HepG2 (cell line): ENCODE data around the gene TPM3. TPM values are rescaled to one million over a fixed set of nuclear protein-coding genes. Genes with fewer than 3 reads are reported as not detected.

Source experiments
- FOXJ3 ChIP-seq: sonication (generic); formaldehyde crosslinking; IDR thresholded peaks from 2 replicates; pipeline ENCODE4 v1.4.0; 2020; ENCODE audit warnings: missing genetic modification reagents, mild to moderate bottlenecking, borderline replicate concordance
- HNF4A ChIP-seq: sonication (generic); formaldehyde crosslinking; IDR thresholded peaks from 2 replicates; pipeline ENCODE4 v1.4.0; 2020; ENCODE audit warnings: missing genetic modification reagents
- MED8 ChIP-seq: sonication (generic); formaldehyde crosslinking; IDR thresholded peaks from 2 replicates; pipeline ENCODE4 v1.8.1; 2023; ENCODE audit warnings: mild to moderate bottlenecking, missing genetic modification reagents; ENCODE audit not compliant: insufficient replicate concordance
- ZMYM4 ChIP-seq: sonication (generic); formaldehyde crosslinking; IDR thresholded peaks from 2 replicates; pipeline ENCODE4 v1.8.1; 2023; ENCODE audit warnings: mild to moderate bottlenecking, missing genetic modification reagents
- ZNF121 ChIP-seq: sonication (generic); formaldehyde crosslinking; IDR thresholded peaks from 2 replicates; pipeline ENCODE4 v1.5.0; 2020; ENCODE audit warnings: mild to moderate bottlenecking, missing genetic modification reagents
- polyA plus RNA-seq, 8 experiments: library from polyadenylated mRNA; depleted of rRNA in 3 of 8; stranded (reverse) in 7 of 8; unstranded in 1 of 8; fragments of >200 nt; fragmentation: Illumina TruSeq in 4 of 8; extraction: Trizol in 4 of 8; gene quantifications; 2 replicates each; pipeline versions ENCODE4 v1.2.1 to v1.2.3, GENCODE V29; 2011 to 2016; ENCODE audit warnings: low read depth in 4 of 8, missing spikeins in 1 of 8, mixed read lengths in 1 of 8; ENCODE audit not compliant: insufficient read depth in 1 of 8
- total RNA-seq, 5 experiments: library from RNA; depleted of rRNA; stranded (reverse); fragments of >200 nt; fragmentation: Illumina TruSeq; extraction: Trizol; gene quantifications; 2 replicates each; pipeline ENCODE4 v1.2.3, GENCODE V29; 2016; ENCODE audit warnings: low read depth in 1 of 5
- TF ChIP-seq, protein P1 (sequence below): sonication (generic); formaldehyde crosslinking; IDR thresholded peaks from 2 replicates; pipeline ENCODE4 v1.5.0; 2020; ENCODE audit warnings: mild to moderate bottlenecking, missing genetic modification reagents, borderline replicate concordance
- TF ChIP-seq, protein P2 (sequence below): sonication (generic); formaldehyde crosslinking; IDR thresholded peaks from 2 replicates; pipeline ENCODE4 v1.8.0; 2023; ENCODE audit warnings: mild to moderate bottlenecking, missing genetic modification reagents
- TF ChIP-seq, protein P3 (sequence below): sonication (generic); formaldehyde crosslinking; IDR thresholded peaks from 2 replicates; pipeline ENCODE4 v1.5.1; 2020; ENCODE audit warnings: missing genetic modification reagents, mild to moderate bottlenecking, borderline replicate concordance
- TF ChIP-seq, protein P4 (sequence below): sonication (generic); formaldehyde crosslinking; IDR thresholded peaks from 2 replicates; pipeline ENCODE4 v1.8.0; 2022; ENCODE audit warnings: missing genetic modification reagents, low read depth, mild to moderate bottlenecking, borderline replicate concordance
- TF ChIP-seq, protein P5 (sequence below): sonication (generic); formaldehyde crosslinking; IDR thresholded peaks from 2 replicates; pipeline ENCODE4 v1.5.0; 2020; ENCODE audit warnings: mild to moderate bottlenecking, missing genetic modification reagents
- TF ChIP-seq, protein P6 (sequence below): sonication (generic); formaldehyde crosslinking; IDR thresholded peaks from 2 replicates; pipeline ENCODE4 v1.9.0; 2022; ENCODE audit warnings: missing genetic modification reagents, mild to moderate bottlenecking, borderline replicate concordance

TPM3 gene
- total and polyA plus RNA-seq, 2 of the 13 experiments (the other 11 are each of a cell fraction or from before 2014, with no cell fraction given) = 160 to 307 TPM

DNA sequence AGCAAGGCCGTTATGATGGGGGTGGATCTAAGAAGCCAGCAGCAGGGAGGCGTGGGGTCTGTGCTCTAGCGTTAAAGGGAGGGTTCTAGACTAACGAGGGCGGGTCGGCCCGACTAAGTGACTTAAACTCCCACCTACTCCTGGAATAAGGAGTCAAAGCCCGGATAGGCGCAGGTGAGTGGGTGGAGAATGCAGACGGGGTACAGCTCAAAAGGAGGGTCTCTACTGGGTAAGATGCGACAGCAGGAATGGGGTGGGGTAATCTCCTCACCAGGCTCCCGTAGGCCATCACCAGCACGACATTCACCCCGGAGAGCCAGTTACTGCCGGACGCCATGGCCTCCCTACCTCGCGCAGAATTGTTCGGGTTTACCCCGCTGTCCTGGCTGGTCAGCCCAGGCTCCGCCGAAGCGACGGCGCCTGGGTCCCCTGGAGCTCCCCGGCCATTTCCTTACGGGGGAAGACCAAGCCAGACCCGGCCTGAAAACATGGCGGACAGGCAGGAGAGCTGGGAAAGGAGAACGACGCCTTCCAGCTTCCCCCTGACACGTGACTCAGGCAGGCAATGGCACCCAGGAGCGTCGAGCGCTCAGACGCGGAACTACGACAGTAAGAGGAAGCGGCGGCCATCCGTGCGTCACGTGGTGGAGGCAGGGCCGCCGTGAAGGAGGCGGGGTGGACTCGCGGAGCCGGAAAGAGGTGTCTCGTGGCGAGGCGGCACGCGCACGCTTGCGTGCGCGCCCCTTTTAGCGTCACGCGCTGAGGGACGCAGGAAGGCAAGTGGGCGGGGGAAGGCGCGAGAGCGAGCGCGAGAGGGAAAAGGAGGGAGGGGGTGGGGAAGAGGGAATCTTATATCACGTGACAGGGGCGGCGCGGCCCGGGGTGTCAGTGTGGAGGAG, 28.4 kb upstream of the TPM3 start, which contains the start of gene UBAP2L (continued):
- TF ChIP-seq, protein P1, sequence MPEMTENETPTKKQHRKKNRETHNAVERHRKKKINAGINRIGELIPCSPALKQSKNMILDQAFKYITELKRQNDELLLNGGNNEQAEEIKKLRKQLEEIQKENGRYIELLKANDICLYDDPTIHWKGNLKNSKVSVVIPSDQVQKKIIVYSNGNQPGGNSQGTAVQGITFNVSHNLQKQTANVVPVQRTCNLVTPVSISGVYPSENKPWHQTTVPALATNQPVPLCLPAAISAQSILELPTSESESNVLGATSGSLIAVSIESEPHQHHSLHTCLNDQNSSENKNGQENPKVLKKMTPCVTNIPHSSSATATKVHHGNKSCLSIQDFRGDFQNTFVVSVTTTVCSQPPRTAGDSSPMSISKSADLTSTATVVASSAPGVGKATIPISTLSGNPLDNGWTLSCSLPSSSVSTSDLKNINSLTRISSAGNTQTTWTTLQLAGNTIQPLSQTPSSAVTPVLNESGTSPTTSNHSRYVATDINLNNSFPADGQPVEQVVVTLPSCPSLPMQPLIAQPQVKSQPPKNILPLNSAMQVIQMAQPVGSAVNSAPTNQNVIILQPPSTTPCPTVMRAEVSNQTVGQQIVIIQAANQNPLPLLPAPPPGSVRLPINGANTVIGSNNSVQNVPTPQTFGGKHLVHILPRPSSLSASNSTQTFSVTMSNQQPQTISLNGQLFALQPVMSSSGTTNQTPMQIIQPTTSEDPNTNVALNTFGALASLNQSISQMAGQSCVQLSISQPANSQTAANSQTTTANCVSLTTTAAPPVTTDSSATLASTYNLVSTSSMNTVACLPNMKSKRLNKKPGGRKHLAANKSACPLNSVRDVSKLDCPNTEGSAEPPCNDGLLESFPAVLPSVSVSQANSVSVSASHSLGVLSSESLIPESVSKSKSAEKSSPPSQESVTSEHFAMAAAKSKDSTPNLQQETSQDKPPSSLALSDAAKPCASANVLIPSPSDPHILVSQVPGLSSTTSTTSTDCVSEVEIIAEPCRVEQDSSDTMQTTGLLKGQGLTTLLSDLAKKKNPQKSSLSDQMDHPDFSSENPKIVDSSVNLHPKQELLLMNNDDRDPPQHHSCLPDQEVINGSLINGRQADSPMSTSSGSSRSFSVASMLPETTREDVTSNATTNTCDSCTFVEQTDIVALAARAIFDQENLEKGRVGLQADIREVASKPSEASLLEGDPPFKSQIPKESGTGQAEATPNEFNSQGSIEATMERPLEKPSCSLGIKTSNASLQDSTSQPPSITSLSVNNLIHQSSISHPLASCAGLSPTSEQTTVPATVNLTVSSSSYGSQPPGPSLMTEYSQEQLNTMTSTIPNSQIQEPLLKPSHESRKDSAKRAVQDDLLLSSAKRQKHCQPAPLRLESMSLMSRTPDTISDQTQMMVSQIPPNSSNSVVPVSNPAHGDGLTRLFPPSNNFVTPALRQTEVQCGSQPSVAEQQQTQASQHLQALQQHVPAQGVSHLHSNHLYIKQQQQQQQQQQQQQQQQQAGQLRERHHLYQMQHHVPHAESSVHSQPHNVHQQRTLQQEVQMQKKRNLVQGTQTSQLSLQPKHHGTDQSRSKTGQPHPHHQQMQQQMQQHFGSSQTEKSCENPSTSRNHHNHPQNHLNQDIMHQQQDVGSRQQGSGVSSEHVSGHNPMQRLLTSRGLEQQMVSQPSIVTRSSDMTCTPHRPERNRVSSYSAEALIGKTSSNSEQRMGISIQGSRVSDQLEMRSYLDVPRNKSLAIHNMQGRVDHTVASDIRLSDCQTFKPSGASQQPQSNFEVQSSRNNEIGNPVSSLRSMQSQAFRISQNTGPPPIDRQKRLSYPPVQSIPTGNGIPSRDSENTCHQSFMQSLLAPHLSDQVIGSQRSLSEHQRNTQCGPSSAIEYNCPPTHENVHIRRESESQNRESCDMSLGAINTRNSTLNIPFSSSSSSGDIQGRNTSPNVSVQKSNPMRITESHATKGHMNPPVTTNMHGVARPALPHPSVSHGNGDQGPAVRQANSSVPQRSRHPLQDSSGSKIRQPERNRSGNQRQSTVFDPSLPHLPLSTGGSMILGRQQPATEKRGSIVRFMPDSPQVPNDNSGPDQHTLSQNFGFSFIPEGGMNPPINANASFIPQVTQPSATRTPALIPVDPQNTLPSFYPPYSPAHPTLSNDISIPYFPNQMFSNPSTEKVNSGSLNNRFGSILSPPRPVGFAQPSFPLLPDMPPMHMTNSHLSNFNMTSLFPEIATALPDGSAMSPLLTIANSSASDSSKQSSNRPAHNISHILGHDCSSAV = peak; percentile 90; the same call in 1 of the 2 replicates
- no peak for TF ChIP-seq ZNF121 (CRISPR knock-in tag)
- TF ChIP-seq ZMYM4 (CRISPR knock-in tag) = peak; percentile 89
- TF ChIP-seq FOXJ3 = no peak; the same call in 1 of the 2 replicates
- TF ChIP-seq, protein P2, sequence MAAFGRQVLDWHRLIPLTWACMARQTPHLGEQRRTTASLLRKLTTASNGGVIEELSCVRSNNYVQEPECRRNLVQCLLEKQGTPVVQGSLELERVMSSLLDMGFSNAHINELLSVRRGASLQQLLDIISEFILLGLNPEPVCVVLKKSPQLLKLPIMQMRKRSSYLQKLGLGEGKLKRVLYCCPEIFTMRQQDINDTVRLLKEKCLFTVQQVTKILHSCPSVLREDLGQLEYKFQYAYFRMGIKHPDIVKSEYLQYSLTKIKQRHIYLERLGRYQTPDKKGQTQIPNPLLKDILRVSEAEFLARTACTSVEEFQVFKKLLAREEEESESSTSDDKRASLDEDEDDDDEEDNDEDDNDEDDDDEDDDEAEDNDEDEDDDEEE = peak; percentile 34; the same call in 1 of the 2 replicates
- TF ChIP-seq, protein P3, sequence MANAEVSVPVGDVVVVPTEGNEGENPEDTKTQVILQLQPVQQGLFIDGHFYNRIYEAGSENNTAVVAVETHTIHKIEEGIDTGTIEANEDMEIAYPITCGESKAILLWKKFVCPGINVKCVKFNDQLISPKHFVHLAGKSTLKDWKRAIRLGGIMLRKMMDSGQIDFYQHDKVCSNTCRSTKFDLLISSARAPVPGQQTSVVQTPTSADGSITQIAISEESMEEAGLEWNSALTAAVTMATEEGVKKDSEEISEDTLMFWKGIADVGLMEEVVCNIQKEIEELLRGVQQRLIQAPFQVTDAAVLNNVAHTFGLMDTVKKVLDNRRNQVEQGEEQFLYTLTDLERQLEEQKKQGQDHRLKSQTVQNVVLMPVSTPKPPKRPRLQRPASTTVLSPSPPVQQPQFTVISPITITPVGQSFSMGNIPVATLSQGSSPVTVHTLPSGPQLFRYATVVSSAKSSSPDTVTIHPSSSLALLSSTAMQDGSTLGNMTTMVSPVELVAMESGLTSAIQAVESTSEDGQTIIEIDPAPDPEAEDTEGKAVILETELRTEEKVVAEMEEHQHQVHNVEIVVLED = peak; percentile 98
- peak; percentile 71 for TF ChIP-seq MED8 (CRISPR knock-in tag)
- TF ChIP-seq, protein P4, sequence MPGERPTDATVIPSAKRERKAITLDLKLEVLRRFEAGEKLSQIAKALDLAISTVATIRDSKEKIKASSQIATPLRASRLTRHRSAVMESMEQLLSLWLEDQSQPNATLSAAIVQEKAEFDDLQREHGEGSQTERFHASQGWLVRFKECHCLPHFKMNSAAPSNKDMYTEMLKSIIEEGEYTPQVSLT = no peak; the same call in 1 of the 2 replicates
- TF ChIP-seq, protein P5, sequence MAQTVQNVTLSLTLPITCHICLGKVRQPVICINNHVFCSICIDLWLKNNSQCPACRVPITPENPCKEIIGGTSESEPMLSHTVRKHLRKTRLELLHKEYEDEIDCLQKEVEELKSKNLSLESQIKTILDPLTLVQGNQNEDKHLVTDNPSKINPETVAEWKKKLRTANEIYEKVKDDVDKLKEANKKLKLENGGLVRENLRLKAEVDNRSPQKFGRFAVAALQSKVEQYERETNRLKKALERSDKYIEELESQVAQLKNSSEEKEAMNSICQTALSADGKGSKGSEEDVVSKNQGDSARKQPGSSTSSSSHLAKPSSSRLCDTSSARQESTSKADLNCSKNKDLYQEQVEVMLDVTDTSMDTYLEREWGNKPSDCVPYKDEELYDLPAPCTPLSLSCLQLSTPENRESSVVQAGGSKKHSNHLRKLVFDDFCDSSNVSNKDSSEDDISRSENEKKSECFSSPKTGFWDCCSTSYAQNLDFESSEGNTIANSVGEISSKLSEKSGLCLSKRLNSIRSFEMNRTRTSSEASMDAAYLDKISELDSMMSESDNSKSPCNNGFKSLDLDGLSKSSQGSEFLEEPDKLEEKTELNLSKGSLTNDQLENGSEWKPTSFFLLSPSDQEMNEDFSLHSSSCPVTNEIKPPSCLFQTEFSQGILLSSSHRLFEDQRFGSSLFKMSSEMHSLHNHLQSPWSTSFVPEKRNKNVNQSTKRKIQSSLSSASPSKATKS = no peak
- TF ChIP-seq, protein P6, sequence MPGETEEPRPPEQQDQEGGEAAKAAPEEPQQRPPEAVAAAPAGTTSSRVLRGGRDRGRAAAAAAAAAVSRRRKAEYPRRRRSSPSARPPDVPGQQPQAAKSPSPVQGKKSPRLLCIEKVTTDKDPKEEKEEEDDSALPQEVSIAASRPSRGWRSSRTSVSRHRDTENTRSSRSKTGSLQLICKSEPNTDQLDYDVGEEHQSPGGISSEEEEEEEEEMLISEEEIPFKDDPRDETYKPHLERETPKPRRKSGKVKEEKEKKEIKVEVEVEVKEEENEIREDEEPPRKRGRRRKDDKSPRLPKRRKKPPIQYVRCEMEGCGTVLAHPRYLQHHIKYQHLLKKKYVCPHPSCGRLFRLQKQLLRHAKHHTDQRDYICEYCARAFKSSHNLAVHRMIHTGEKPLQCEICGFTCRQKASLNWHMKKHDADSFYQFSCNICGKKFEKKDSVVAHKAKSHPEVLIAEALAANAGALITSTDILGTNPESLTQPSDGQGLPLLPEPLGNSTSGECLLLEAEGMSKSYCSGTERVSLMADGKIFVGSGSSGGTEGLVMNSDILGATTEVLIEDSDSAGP (CRISPR knock-in tag) = peak; percentile 92
- peak; percentile 49 for TF ChIP-seq HNF4A (CRISPR knock-in tag)
